ENCODE measurements around the gene TEX48. TPM values are rescaled to one million over a fixed set of nuclear protein-coding genes. Genes with fewer than 3 reads are reported as not detected.

The TEX48 gene
- total RNA-seq, 8 experiments from 2014 or later = not detected

GRCh38 chr9:114718801-114719221 lies 36.8 kb upstream of the TEX48 start:
- ATAC-seq (replicated peaks in 6 of 8) = peak in 1 of 8 experiments; percentile 31

DNA sequence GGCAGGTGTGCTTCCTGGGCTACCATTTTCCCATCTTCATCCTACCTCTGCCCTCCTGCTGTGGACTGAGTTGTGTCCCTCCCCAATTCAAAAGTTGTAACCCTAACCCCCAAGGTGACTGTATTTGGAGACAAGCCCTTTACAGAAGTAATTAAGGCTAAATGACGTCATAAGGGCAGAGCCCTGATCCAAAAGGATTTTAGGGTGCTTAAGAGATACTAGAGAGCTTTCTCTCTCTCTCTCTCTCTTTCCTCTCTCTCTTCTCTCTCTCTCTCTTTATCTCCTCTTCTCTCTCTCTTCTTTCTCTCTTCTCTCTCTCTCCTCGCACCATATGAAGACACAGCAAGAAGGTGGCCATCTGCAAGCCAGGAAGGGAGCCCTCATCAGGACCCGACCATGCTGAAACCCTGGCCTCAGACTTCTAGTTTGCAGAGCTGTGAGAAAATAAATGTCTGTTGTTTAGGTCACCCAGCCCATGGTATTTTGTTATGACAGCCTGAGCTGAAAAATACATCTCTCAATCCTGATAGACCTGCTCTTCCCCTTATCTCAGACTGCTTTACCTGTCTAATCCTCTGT lies 36.0 kb upstream of the TEX48 start:
- Histone ChIP-seq H3K4me1 (replicated peaks in 1 of 2) (peaks cover 5 to 15% of the 10 kb centered on the region in 2 donors), H3K27ac (no peak overlapping the region), H3K4me3 (no peak overlapping the region)
- in situ Hi-C loops (cut with MboI; ENCODE audit: low pct_unique_long_range_greater_than_20kb in 2 of 9, low sequenced_read_pairs in 9 of 9, unreplicated experiment in 9 of 9) = loop anchor here in 1 of 9 experiments (25.0 kb wide), 1 partner anchor 794 kb away; no protein-coding TSS in a partner anchor
- WGBS, 10 experiments = 46 to 89% (median 78%) methylated on average over 1 to 3 of the region's 3 CpGs; no CpG with 5 or more reads in 2 of the 10 experiments
- ATAC-seq (replicated peaks in 6 of 8) = no peak

More at GRCh38 chr9:114718801-114719221, 36.8 kb upstream of the TEX48 start:
- Histone ChIP-seq H3K4me3 (no peak overlapping the region), H3K27ac (no peak overlapping the region), H3K4me1 (replicated peaks in 1 of 2) (peaks cover 5 to 15% of the 10 kb centered on the region in 2 donors)
- in situ Hi-C loops (cut with MboI; ENCODE audit: low pct_unique_long_range_greater_than_20kb in 2 of 9, low sequenced_read_pairs in 9 of 9, unreplicated experiment in 9 of 9) = loop anchor here in 1 of 9 experiments (25.0 kb wide), 1 partner anchor 793 kb away; no protein-coding TSS in a partner anchor
- WGBS, 10 experiments = 0 to 92% (median 73%) methylated on average over 1 to 5 of the region's 8 CpGs; no CpG with 5 or more reads in 4 of the 10 experiments

DNA sequence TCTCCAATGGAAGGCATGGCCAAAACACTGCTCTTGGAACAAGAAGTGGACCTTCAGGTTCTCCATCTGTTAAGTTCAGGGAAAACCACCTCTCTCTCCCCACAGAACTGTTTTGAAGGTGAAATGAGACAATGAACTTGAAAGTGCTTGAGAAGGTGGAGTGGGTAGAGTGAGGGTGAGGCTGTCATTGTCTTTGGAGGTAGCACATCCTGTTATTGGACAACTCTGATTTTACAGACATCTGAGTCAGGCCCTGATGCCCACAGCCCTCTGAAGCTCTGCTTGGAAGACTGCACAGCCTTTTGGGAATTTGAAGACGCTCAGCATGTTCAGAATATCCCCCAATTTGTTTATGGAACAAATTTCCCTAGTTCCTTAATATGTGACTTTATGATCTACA lies 27.6 kb upstream of the TEX48 start:
- Histone ChIP-seq H3K27ac (no peak overlapping the region), H3K4me1 (replicated peaks in 1 of 2) (peaks cover 0 to 3% of the 10 kb centered on the region in 2 donors), H3K4me3 (no peak overlapping the region)
- in situ Hi-C loops (cut with MboI; ENCODE audit: low pct_unique_long_range_greater_than_20kb in 2 of 9, low sequenced_read_pairs in 9 of 9, unreplicated experiment in 9 of 9) = loop anchor here in 1 of 9 experiments (25.0 kb wide), 1 partner anchor 803 kb away; no protein-coding TSS in a partner anchor
- no peak for ATAC-seq (replicated peaks in 6 of 8)
- 20 to 86% (median 50%) methylated on average over 1 of the region's 1 CpG; no CpG with 5 or more reads in 7 of the 10 experiments for WGBS, 10 experiments

DNA sequence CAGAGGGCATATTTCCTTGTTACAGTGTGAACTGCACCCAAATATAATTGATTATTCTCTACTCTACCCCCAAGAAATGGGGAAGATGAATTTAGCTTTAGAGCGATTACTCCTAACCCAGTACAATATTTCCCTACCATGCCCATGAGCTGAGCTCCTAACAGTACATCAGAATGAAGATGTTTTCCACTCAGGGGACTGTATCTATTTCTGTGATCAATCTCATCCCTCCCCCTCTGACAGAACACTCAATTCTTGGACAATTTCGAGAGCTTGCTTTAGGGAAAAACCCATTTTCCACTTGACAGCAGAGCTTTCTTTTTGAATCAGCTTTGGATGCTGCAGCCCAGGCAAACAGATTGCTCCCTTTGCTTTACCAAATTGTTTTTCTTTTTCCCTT lies 24.7 kb upstream of the TEX48 start:
- H3K4me1 ChIP-seq (replicated peaks in 1 of 2) = peaks cover 0 to 3% of the 10 kb centered on the region in 2 donors
- ATAC-seq (replicated peaks in 6 of 8) = no peak
- no peak overlapping the region for H3K4me3 ChIP-seq
- in situ Hi-C loops (cut with MboI; ENCODE audit: low pct_unique_long_range_greater_than_20kb in 2 of 9, low sequenced_read_pairs in 9 of 9, unreplicated experiment in 9 of 9) = loop anchor here in 1 of 9 experiments (25.0 kb wide), 1 partner anchor 806 kb away; no protein-coding TSS in a partner anchor
- no peak overlapping the region for H3K27ac ChIP-seq
- 17 to 100% (median 86%) methylated on average over 1 to 2 of the region's 2 CpGs; no CpG with 5 or more reads in 1 of the 10 experiments for WGBS, 10 experiments

DNA sequence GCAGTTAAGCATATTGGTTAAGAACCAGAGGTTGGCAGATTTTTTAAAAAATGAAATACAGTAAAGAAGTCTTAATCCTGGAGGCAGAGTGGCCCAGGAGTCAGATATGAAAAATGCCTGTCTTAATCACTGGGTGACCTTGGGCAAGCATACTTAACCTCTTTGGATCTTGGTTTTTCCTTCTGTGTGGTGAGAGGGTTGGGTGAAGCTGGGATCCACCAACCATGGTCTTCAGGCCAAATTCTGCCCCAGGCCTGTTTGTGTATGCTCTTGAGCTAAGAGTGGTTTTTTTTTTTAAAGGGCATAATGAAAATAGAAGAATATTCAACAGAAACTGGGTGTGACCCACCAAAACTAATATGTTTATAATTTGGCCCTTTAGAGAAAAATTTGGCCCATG lies 20.0 kb upstream of the TEX48 start:
- Histone ChIP-seq H3K4me1 (replicated peaks in 1 of 2) (peaks cover 0 to 3% of the 10 kb centered on the region in 2 donors), H3K4me3 (no peak overlapping the region), H3K27ac (no peak overlapping the region)
- ATAC-seq (replicated peaks in 6 of 8) = peak in 3 of 8 experiments; percentile 40 to 62 (median 49)
- in situ Hi-C loops (cut with MboI; ENCODE audit: low pct_unique_long_range_greater_than_20kb in 2 of 9, low sequenced_read_pairs in 9 of 9, unreplicated experiment in 9 of 9) = loop anchor here in 1 of 9 experiments (25.0 kb wide), 1 partner anchor 810 kb away; no protein-coding TSS in a partner anchor

DNA sequence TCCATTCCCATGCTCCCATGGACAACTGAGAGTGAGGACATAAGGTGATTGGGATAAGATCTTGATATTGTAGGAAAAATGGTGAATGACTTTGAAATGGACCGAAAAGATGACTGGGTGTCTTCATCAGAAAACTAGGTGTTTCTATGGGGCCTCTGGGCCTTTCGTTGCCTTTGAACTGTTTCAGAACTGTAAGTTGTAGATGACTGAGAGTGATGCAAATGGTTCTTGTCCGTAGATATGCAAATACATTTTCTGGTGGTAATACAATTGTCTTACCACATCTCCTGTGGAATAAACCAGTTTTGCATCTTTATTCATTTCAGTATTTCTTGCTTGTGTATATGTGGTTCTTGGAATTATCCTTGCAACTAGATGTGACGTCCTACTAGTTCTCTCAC lies 16.0 kb upstream of the TEX48 start:
- no peak for ATAC-seq (replicated peaks in 6 of 8)
- Histone ChIP-seq H3K4me1 (replicated peaks in 1 of 2) (peaks cover 7 to 11% of the 10 kb centered on the region in 2 donors), H3K27ac (no peak overlapping the region), H3K4me3 (no peak overlapping the region)
- in situ Hi-C loops (cut with MboI; ENCODE audit: low pct_unique_long_range_greater_than_20kb in 2 of 9, low sequenced_read_pairs in 9 of 9, unreplicated experiment in 9 of 9) = loop anchor here in 2 of 9 experiments (25.0 kb wide), 2 partner anchors 214 to 314 kb away; no protein-coding TSS in a partner anchor
- WGBS, 10 experiments = 60 to 100% (median 89%) methylated on average over 1 to 4 of the region's 4 CpGs; no CpG with 5 or more reads in 1 of the 10 experiments

GRCh38 chr9:114696814-114697544 lies 15.0 kb upstream of the TEX48 start:
- in situ Hi-C loops (cut with MboI; ENCODE audit: low pct_unique_long_range_greater_than_20kb in 2 of 9, low sequenced_read_pairs in 9 of 9, unreplicated experiment in 9 of 9) = loop anchor here in 2 of 9 experiments (25.0 kb wide), 2 partner anchors 215 to 315 kb away; no protein-coding TSS in a partner anchor
- Histone ChIP-seq H3K27ac (no peak overlapping the region), H3K4me1 (replicated peaks in 1 of 2) (peaks cover 7 to 11% of the 10 kb centered on the region in 2 donors), H3K4me3 (no peak overlapping the region)
- peak in 4 of 8 experiments; percentile 32 to 62 (median 48) for ATAC-seq (replicated peaks in 6 of 8)
- 0 to 100% (median 68%) methylated on average over 1 to 7 of the region's 7 CpGs; no CpG with 5 or more reads in 2 of the 10 experiments for WGBS, 10 experiments

DNA sequence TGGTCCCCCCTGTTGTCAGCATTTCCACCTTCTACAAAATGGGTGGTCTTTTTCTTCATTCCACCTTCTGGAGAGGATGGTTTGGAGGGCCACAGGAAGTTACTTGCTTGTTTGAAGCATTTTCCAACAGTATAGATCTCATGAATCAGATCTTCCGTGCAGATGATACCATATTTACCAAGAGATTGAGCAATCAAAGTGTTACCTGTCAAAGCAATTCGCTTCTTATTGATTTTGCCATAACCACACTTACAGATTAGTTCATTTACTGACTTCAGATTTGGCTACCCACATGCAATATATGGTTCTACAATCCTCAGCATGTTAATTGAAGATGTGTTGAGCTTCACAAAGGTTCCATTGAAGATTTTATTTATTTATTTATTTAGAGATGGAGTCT lies 14.0 kb upstream of the TEX48 start:
- H3K4me1 ChIP-seq (replicated peaks in 1 of 2) = peaks cover 7 to 11% of the 10 kb centered on the region in 2 donors
- ATAC-seq (replicated peaks in 6 of 8) = no peak
- in situ Hi-C loops (cut with MboI; ENCODE audit: low pct_unique_long_range_greater_than_20kb in 2 of 9, low sequenced_read_pairs in 9 of 9, unreplicated experiment in 9 of 9) = loop anchor here in 2 of 9 experiments (25.0 kb wide), 2 partner anchors 216 to 316 kb away; no protein-coding TSS in a partner anchor
- no peak overlapping the region for H3K4me3 ChIP-seq
- WGBS, 10 experiments = 38 to 92% (median 80%) methylated on average over 1 to 2 of the region's 2 CpGs; no CpG with 5 or more reads in 1 of the 10 experiments
- H3K27ac ChIP-seq = no peak overlapping the region

DNA sequence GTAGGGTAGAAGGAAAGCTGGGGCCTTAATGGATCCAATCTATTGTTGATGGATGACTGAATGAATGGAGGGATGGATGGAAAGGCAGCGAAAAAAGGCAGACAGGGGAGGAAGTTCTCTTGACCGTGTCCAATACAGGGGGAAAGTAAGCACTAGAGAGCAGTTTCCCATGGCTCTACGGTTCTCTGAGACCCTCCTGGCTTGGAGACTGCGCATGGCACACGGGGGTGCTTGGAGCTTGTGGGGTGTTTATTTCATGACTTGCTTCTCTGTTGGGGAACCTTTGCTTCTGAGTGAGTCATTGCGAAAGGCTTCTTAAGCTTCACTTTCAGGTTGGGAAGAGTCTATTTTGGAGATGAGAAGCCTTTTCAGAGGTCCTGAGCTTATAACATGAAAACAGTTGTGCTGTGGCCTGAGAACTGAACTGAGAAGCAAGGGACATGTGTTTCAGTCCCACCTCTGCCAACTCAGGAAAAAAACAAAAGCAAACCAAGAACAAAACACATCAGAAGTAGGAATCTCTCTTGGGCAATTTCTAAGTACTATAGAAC lies 12.8 kb upstream of the TEX48 start:
- Histone ChIP-seq H3K4me3 (no peak overlapping the region), H3K27ac (no peak overlapping the region), H3K4me1 (replicated peaks in 1 of 2) (peaks cover 7 to 11% of the 10 kb centered on the region in 2 donors)
- no peak for ATAC-seq (replicated peaks in 6 of 8)
- in situ Hi-C loops (cut with MboI; ENCODE audit: low pct_unique_long_range_greater_than_20kb in 2 of 9, low sequenced_read_pairs in 9 of 9, unreplicated experiment in 9 of 9) = loop anchor here in 2 of 9 experiments (25.0 kb wide), 2 partner anchors 218 to 318 kb away; no protein-coding TSS in a partner anchor
- 87 to 100% (median 96%) methylated on average over 1 to 6 of the region's 6 CpGs; no CpG with 5 or more reads in 2 of the 10 experiments for WGBS, 10 experiments

DNA sequence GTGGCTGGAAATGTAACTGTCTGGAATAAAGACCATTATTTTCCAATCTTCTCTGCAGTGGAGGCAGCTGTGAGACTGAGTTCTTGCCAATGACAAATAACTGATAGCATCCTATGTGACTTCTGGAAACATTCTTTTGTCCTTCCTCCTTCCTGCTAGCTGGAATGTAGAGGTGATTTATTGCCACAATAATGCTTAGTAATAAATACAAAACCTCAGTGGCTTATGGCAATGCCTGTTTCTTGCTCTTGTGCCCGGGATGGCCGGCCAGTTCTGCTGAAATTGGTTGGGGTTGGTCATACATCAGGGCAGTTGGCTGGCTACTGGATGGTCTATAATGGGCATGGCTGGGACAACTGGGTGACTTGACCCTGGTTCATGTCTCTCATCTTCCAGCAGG lies 12.2 kb upstream of the TEX48 start:
- H3K4me1 ChIP-seq (replicated peaks in 1 of 2) = peaks cover 7 to 11% of the 10 kb centered on the region in 2 donors
- ATAC-seq (replicated peaks in 6 of 8) = peak in 5 of 8 experiments; percentile 12 to 59 (median 50)
- 14 to 91% (median 61%) methylated on average over 1 to 2 of the region's 2 CpGs; no CpG with 5 or more reads in 4 of the 10 experiments for WGBS, 10 experiments
- no peak overlapping the region for H3K27ac ChIP-seq
- H3K4me3 ChIP-seq = no peak overlapping the region
- in situ Hi-C loops (cut with MboI; ENCODE audit: low pct_unique_long_range_greater_than_20kb in 2 of 9, low sequenced_read_pairs in 9 of 9, unreplicated experiment in 9 of 9) = loop anchor here in 2 of 9 experiments (25.0 kb wide), 2 partner anchors 218 to 318 kb away; no protein-coding TSS in a partner anchor

GRCh38 chr9:114693248-114693855 lies 11.4 kb upstream of the TEX48 start:
- H3K27ac ChIP-seq = no peak overlapping the region
- peaks cover 7 to 11% of the 10 kb centered on the region in 2 donors for H3K4me1 ChIP-seq (replicated peaks in 1 of 2)
- WGBS, 10 experiments = 0 to 80% (median 50%) methylated on average over 1 to 2 of the region's 2 CpGs; no CpG with 5 or more reads in 1 of the 10 experiments
- no peak overlapping the region for H3K4me3 ChIP-seq
- in situ Hi-C loops (cut with MboI; ENCODE audit: low pct_unique_long_range_greater_than_20kb in 2 of 9, low sequenced_read_pairs in 9 of 9, unreplicated experiment in 9 of 9) = loop anchor here in 2 of 9 experiments (25.0 kb wide), 2 partner anchors 219 to 319 kb away; no protein-coding TSS in a partner anchor
- ATAC-seq (replicated peaks in 6 of 8) = no peak

- Histone ChIP-seq H3K27ac (no peak overlapping the region), H3K4me3 (no peak overlapping the region), H3K4me1 (replicated peaks in 1 of 2) (peaks cover 7 to 11% of the 10 kb centered on the region in 2 donors)
- ATAC-seq (replicated peaks in 6 of 8) = no peak
- in situ Hi-C loops (cut with MboI; ENCODE audit: low pct_unique_long_range_greater_than_20kb in 2 of 9, low sequenced_read_pairs in 9 of 9, unreplicated experiment in 9 of 9) = loop anchor here in 2 of 9 experiments (25.0 kb wide), 2 partner anchors 220 to 320 kb away; no protein-coding TSS in a partner anchor
These were observed 9.9 kb upstream of the TEX48 start for GRCh38 chr9:114691956-114692295.

Data from motor neuron (in vitro differentiated cells).